ENCODE data around the gene VARS2. TPM values are rescaled to one million over a fixed set of nuclear protein-coding genes. Genes with fewer than 3 reads are reported as not detected.
"Not testable (repeated sequence)": the region's sequence is repeated elsewhere in the genome, so short reads cannot be mapped to it uniquely, and the experiment has no call there.

Gene VARS2
- total RNA-seq, 1 donor from 2014 or later = 5.7 TPM

DNA sequence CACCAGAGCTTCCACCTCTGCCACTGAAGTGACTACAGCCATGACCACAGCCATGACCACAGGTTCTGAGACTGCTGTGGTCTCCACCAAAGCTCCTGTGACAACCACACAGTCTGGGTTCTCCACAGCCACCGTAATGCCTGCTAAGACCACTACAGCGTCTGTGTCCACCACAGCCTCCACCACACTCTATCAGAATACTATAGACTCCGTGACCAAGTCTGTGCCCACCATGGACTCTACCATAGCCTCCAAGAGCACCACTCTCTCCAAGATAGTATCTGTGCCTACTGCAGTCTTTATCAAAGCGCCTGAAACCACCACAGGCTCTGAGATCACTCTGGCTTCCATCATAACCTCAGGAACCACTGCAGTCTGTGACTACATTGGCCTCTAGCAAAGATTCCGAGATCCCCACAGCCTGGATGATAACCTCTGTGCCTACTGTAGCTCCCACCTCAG is 51.1 kb downstream of the VARS2 start:
- no peaks in the 10 kb centered on the region for H3K36me3 ChIP-seq
- no peaks in the 10 kb centered on the region for H3K9me3 ChIP-seq
- DNase-seq (ENCODE audit: low spot score in 2 of 2) = no peak
- no peak overlapping the region for H3K4me3 ChIP-seq
- no peaks in the 10 kb centered on the region for H3K27me3 ChIP-seq
- intact Hi-C loops (cut with DNase I) = no loop called here
- no peaks in the 10 kb centered on the region for H3K4me1 ChIP-seq
- TF ChIP-seq, protein P1, sequence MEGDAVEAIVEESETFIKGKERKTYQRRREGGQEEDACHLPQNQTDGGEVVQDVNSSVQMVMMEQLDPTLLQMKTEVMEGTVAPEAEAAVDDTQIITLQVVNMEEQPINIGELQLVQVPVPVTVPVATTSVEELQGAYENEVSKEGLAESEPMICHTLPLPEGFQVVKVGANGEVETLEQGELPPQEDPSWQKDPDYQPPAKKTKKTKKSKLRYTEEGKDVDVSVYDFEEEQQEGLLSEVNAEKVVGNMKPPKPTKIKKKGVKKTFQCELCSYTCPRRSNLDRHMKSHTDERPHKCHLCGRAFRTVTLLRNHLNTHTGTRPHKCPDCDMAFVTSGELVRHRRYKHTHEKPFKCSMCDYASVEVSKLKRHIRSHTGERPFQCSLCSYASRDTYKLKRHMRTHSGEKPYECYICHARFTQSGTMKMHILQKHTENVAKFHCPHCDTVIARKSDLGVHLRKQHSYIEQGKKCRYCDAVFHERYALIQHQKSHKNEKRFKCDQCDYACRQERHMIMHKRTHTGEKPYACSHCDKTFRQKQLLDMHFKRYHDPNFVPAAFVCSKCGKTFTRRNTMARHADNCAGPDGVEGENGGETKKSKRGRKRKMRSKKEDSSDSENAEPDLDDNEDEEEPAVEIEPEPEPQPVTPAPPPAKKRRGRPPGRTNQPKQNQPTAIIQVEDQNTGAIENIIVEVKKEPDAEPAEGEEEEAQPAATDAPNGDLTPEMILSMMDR (IDR thresholded peaks at IDR 0.05) = no peak
- H3K27ac ChIP-seq = no peak overlapping the region

DNA sequence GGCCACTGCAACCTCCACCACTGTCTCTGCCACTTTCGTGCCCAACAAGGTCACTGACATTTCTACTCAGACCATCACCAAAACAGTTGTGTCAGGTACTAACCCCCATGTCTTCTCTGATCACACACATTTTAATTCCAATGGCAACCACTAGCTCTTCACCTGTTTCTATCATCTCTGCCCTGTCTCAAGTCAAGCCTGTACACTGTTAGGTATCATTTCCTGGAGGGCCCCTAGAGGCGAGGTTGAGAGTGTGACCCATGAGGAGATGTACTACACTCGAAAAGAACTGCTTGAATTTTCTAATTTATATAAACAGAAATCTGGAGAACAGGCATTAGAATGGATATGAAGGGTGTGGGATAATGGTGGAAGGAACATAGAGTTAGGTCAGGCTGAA is 52.1 kb downstream of the VARS2 start:
- TF ChIP-seq, protein P1 (IDR thresholded peaks at IDR 0.05) = no peak
- H3K4me1 ChIP-seq = no peaks in the 10 kb centered on the region
- H3K27ac ChIP-seq = no peak overlapping the region
- intact Hi-C loops (cut with DNase I) = no loop called here
- H3K27me3 ChIP-seq = no peaks in the 10 kb centered on the region
- no peak for DNase-seq (ENCODE audit: low spot score in 2 of 2)
- no peaks in the 10 kb centered on the region for H3K9me3 ChIP-seq
- H3K4me3 ChIP-seq = no peak overlapping the region
- H3K36me3 ChIP-seq = no peaks in the 10 kb centered on the region

DNA sequence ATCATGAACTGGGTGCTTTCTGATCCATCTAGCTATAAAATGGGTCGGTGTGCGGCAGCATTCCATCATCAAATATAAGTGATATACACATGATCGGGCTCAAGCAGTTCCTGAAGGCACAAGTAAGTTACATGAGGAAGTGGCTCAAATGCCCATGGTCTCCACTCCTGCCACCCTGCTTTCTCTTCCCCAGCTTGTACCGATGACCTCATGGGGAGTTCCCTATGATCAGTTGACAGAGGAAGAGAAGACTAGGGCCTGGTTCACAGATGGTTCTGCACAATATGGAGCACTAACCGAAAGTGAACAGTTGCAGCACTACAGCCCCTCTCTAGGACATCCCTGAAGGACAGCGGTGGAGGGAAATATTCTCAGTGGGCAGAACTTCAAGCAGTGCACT is 55.1 kb downstream of the VARS2 start:
- H3K4me3 ChIP-seq; H3K27me3 ChIP-seq; H3K36me3 ChIP-seq; intact Hi-C loops (cut with DNase I); H3K27ac ChIP-seq; H3K9me3 ChIP-seq; H3K4me1 ChIP-seq: not testable (repeated sequence)
- DNase-seq (ENCODE audit: low spot score in 2 of 2) = peak in 1 of 2 donors; percentile 9

DNA sequence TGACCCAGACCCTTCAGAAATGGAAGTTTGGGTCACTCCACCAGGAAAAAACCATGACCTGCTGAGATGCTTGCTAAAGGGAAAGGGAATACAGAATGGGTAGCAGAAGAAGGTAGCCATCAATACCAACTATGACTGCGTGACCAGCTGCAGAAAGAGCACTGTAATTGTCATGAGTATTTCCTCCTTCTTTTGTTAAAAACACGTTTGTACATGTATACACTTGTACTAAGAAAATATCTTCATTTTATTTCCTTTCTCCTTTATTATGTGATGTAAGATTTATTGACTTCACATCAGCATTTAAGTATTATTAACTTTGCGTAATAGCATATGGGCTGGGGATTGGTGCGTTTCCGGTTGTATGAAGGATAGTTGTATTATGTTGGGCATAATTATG is 56.9 kb downstream of the VARS2 start:
- no peak overlapping the region for H3K27ac ChIP-seq
- H3K4me3 ChIP-seq = no peak overlapping the region
- no peak for DNase-seq (ENCODE audit: low spot score in 2 of 2)
- no peaks in the 10 kb centered on the region for H3K4me1 ChIP-seq
- H3K9me3 ChIP-seq = no peaks in the 10 kb centered on the region
- no peaks in the 10 kb centered on the region for H3K36me3 ChIP-seq
- TF ChIP-seq, protein P1 (IDR thresholded peaks at IDR 0.05) = no peak
- intact Hi-C loops (cut with DNase I) = no loop called here
- no peaks in the 10 kb centered on the region for H3K27me3 ChIP-seq

DNA sequence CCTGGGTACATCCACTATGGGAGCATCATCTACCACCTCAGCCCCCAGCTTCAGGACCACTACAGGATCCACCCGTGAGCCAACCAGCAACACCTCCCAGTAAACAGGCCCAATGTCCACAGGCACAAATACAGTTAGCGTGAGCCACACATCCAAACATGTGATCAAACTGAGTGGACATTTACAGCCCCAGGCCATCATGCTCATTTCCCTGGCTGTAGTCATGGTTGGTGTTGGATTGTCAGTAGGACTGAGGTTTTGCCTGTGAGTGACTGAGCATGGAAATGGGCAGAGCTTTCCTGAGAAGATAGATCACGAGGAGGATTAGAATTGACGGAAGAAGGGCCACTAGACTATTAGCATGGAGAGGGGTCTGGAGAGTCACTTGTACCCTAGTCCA is 58.8 kb downstream of the VARS2 start:
- Histone ChIP-seq H3K27ac (no peak overlapping the region), H3K27me3 (no peaks in the 10 kb centered on the region), H3K4me3 (no peak overlapping the region), H3K9me3 (no peaks in the 10 kb centered on the region), H3K36me3 (no peaks in the 10 kb centered on the region), H3K4me1 (no peaks in the 10 kb centered on the region)
- intact Hi-C loops (cut with DNase I) = no loop called here
- TF ChIP-seq, protein P1 (IDR thresholded peaks at IDR 0.05) = no peak
- DNase-seq (ENCODE audit: low spot score in 2 of 2) = no peak

DNA sequence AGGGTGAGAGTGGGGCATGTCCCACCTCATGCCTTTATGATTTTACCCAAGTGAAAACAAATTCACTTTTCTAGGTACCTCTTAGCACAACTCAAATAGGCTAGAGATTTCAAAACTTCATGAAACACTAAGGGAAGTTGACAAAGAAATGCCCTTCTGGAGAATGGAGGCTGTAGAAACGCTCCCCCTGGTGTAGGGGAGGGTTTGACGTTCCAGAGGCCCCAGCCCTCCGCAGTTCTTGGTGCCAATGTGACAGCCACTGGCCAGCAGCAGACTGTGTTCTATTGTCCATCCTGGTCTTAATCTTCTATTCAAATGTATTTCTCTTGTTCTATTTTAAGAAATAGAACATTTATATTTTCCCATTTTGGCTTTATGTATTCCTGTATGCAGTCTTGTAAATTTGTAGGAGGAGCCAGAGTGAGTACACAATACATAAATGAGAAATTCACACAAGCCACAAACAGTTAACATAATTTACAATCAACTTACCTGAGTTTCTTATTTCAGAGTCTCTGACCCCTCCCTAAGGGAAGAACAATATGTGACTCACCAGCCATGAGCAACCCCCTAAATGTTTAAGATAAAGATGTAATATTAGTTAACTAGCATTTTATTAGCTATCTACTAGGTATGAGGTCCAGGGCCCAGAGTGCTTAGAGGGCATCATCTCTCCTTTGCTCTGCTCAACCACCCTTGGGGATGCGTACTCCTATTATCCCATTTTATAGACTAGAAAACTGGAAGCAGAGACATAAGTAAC is 60.6 kb downstream of the VARS2 start:
- H3K4me1 ChIP-seq = no peaks in the 10 kb centered on the region
- no peaks in the 10 kb centered on the region for H3K36me3 ChIP-seq
- no peaks in the 10 kb centered on the region for H3K9me3 ChIP-seq
- no peak overlapping the region for H3K4me3 ChIP-seq
- no peak overlapping the region for H3K27ac ChIP-seq
- TF ChIP-seq, protein P1 (IDR thresholded peaks at IDR 0.05) = no peak
- intact Hi-C loops (cut with DNase I) = loop anchor here (1.0 kb wide), 1 partner anchor 17 kb away; no protein-coding TSS in a partner anchor
- no peaks in the 10 kb centered on the region for H3K27me3 ChIP-seq
- no peak for DNase-seq (ENCODE audit: low spot score in 2 of 2)

Other genes starting within 250 kb of the VARS2 start
- 39.2 TPM for gene DHX16, start 241.2 kb upstream of the VARS2 start, total RNA-seq
- gene PPP1R18, start 227.6 kb upstream of the VARS2 start, total RNA-seq = 83.3 TPM
- gene NRM, start 223.3 kb upstream of the VARS2 start, total RNA-seq = 25.1 TPM
- 27.1 TPM for gene MDC1, start 197.0 kb upstream of the VARS2 start, total RNA-seq
- 537 TPM for gene TUBB, start 193.9 kb upstream of the VARS2 start, total RNA-seq
- gene FLOT1, start 171.6 kb upstream of the VARS2 start, total RNA-seq = 123 TPM
- 51.9 TPM for gene IER3, start 169.7 kb upstream of the VARS2 start, total RNA-seq
- gene DDR1, start 29.7 kb upstream of the VARS2 start, total RNA-seq = 18.8 TPM
- gene GTF2H4, start 6.0 kb upstream of the VARS2 start, total RNA-seq = 81.0 TPM
- gene SFTA2, start 17.9 kb downstream of the VARS2 start, total RNA-seq = not detected
- not detected for gene MUCL3, start 26.7 kb downstream of the VARS2 start, total RNA-seq
- not detected for gene MUC21, start 69.5 kb downstream of the VARS2 start, total RNA-seq
- not detected for gene MUC22, start 96.2 kb downstream of the VARS2 start, total RNA-seq
- gene C6orf15, start 198.3 kb downstream of the VARS2 start, total RNA-seq = not detected
- gene PSORS1C1, start 200.6 kb downstream of the VARS2 start, total RNA-seq = not detected
- gene CDSN, start 206.2 kb downstream of the VARS2 start, total RNA-seq = not detected
- gene PSORS1C2, start 224.8 kb downstream of the VARS2 start, total RNA-seq = 5.2 TPM
- gene CCHCR1, start 243.6 kb downstream of the VARS2 start, total RNA-seq = 14.7 TPM
- gene TCF19, start 244.4 kb downstream of the VARS2 start, total RNA-seq = 10.3 TPM

All from ascending aorta (tissue), 2 donors.